ENCODE data around the gene ASAP2.

Gene ASAP2

GRCh38 chr2:9303528-9304225, 97.1 kb downstream of the ASAP2 start:
- no peak overlapping the region for H3K27ac ChIP-seq (replicated peaks; ENCODE audit: low read length)

GRCh38 chr2:9306911-9307310, 100.3 kb downstream of the ASAP2 start:
- Histone ChIP-seq H3K4ac (ENCODE audit: low read length) (no peak overlapping the region), H4K8ac (ENCODE audit: low read depth, low read length) (peak overlapping the region; percentile 6), H2BK5ac (ENCODE audit: low read length) (no peak overlapping the region), H2BK15ac (ENCODE audit: low read length) (no peak overlapping the region), H3K36me3 (replicated peaks in 1 of 2; ENCODE audit: control insufficient read depth in 2 of 2, insufficient read depth in 2 of 2, low read length in 2 of 2) (peaks cover 0 to 22% of the 10 kb centered on the region in 2 donors), H3K4me2 (ENCODE audit: insufficient read depth, low read length, poor library complexity, severe bottlenecking) (no peak overlapping the region), H3K9me3 (replicated peaks in 1 of 2; ENCODE audit: control insufficient read depth in 2 of 2, insufficient read depth in 1 of 2, low read depth in 1 of 2, low read length in 2 of 2) (no peaks in the 10 kb centered on the region), H3K4me3 (ENCODE audit: low read length in 2 of 2) (peak overlapping the region in 1 of 2 donors; percentile 5), H3K9ac (ENCODE audit: low read depth, low read length, poor library complexity) (no peak overlapping the region), H2AK5ac (ENCODE audit: low read depth, low read length) (no peak overlapping the region), H3K23ac (ENCODE audit: low read depth, low read length, poor library complexity) (no peak overlapping the region), H3K14ac (ENCODE audit: low read length) (peak overlapping the region; percentile 10), H4K91ac (ENCODE audit: low read depth, low read length, poor library complexity) (no peak overlapping the region), H3K27ac (replicated peaks; ENCODE audit: low read length) (no peak overlapping the region), H3K4me1 (ENCODE audit: control insufficient read depth in 2 of 2, insufficient read depth in 1 of 2, low read depth in 1 of 2, low read length in 2 of 2) (no peaks in the 10 kb centered on the region), H2BK120ac (ENCODE audit: low read depth, low read length) (no peak overlapping the region), H2BK12ac (ENCODE audit: low read length) (no peak overlapping the region), H3K18ac (ENCODE audit: low read length) (peak overlapping the region; percentile 66), H2AFZ (ENCODE audit: low read length) (no peak overlapping the region), H3K27me3 (ENCODE audit: control insufficient read depth in 3 of 3, insufficient read depth in 3 of 3, low read depth in 1 of 3, low read length in 3 of 3) (no peaks in the 10 kb centered on the region), H3K79me1 (ENCODE audit: low read depth, low read length) (peaks cover 3% of the 10 kb centered on the region)
- no peak for DNase-seq (ENCODE audit: low spot score)
- no CpG with 5 or more reads among the region's 8 CpGs for WGBS, 2 donors (ENCODE audit: extremely low coverage in 2 of 2, insufficient read length in 2 of 2, insufficient replicate concordance in 1 of 2)

More at GRCh38 chr2:9303528-9304225, 97.1 kb downstream of the ASAP2 start:
- H2AFZ ChIP-seq (ENCODE audit: low read length), result no peak overlapping the region
- peaks cover 0 to 4% of the 10 kb centered on the region in 2 donors for H3K4me1 ChIP-seq (ENCODE audit: control insufficient read depth in 2 of 2, insufficient read depth in 1 of 2, low read depth in 1 of 2, low read length in 2 of 2)
- no peak overlapping the region for H2BK15ac ChIP-seq (ENCODE audit: low read length)
- H3K36me3 ChIP-seq (replicated peaks in 1 of 2; ENCODE audit: control insufficient read depth in 2 of 2, insufficient read depth in 2 of 2, low read length in 2 of 2), result peaks cover 5 to 53% of the 10 kb centered on the region in 2 donors
- no peak overlapping the region for H3K4me2 ChIP-seq (ENCODE audit: insufficient read depth, low read length, poor library complexity, severe bottlenecking)
- H3K9me3 ChIP-seq (replicated peaks in 1 of 2; ENCODE audit: control insufficient read depth in 2 of 2, insufficient read depth in 1 of 2, low read depth in 1 of 2, low read length in 2 of 2), result no peaks in the 10 kb centered on the region
- no peak overlapping the region for H2BK120ac ChIP-seq (ENCODE audit: low read depth, low read length)
- no peak overlapping the region for H3K18ac ChIP-seq (ENCODE audit: low read length)
- peaks cover 3% of the 10 kb centered on the region for H3K79me1 ChIP-seq (ENCODE audit: low read depth, low read length)
- H2AK5ac ChIP-seq (ENCODE audit: low read depth, low read length), result no peak overlapping the region
- H4K8ac ChIP-seq (ENCODE audit: low read depth, low read length), result no peak overlapping the region
- H3K4me3 ChIP-seq (ENCODE audit: low read length in 2 of 2), result no peak overlapping the region
- no peak overlapping the region for H3K4ac ChIP-seq (ENCODE audit: low read length)
- WGBS, 2 donors (ENCODE audit: extremely low coverage in 2 of 2, insufficient read length in 2 of 2, insufficient replicate concordance in 1 of 2), result no CpG with 5 or more reads among the region's 11 CpGs
- DNase-seq (ENCODE audit: low spot score), result no peak
- no peak overlapping the region for H3K14ac ChIP-seq (ENCODE audit: low read length)
- H3K23ac ChIP-seq (ENCODE audit: low read depth, low read length, poor library complexity), result peak overlapping the region; percentile 44
- no peak overlapping the region for H2BK12ac ChIP-seq (ENCODE audit: low read length)
- H2BK5ac ChIP-seq (ENCODE audit: low read length), result no peak overlapping the region
- no peak overlapping the region for H3K9ac ChIP-seq (ENCODE audit: low read depth, low read length, poor library complexity)
- no peak overlapping the region for H4K91ac ChIP-seq (ENCODE audit: low read depth, low read length, poor library complexity)
- H3K27me3 ChIP-seq (ENCODE audit: control insufficient read depth in 3 of 3, insufficient read depth in 3 of 3, low read depth in 1 of 3, low read length in 3 of 3), result no peaks in the 10 kb centered on the region

GRCh38 chr2:9307535-9307934, 100.9 kb downstream of the ASAP2 start:
- no peak overlapping the region for H3K4me3 ChIP-seq (ENCODE audit: low read length in 2 of 2)
- H3K4me1 ChIP-seq (ENCODE audit: control insufficient read depth in 2 of 2, insufficient read depth in 1 of 2, low read depth in 1 of 2, low read length in 2 of 2), result no peaks in the 10 kb centered on the region
- H3K36me3 ChIP-seq (replicated peaks in 1 of 2; ENCODE audit: control insufficient read depth in 2 of 2, insufficient read depth in 2 of 2, low read length in 2 of 2), result peaks cover 0 to 26% of the 10 kb centered on the region in 2 donors
- H3K27me3 ChIP-seq (ENCODE audit: control insufficient read depth in 3 of 3, insufficient read depth in 3 of 3, low read depth in 1 of 3, low read length in 3 of 3), result no peaks in the 10 kb centered on the region
- H4K91ac ChIP-seq (ENCODE audit: low read depth, low read length, poor library complexity), result no peak overlapping the region
- H3K14ac ChIP-seq (ENCODE audit: low read length), result no peak overlapping the region
- no peak overlapping the region for H2BK120ac ChIP-seq (ENCODE audit: low read depth, low read length)
- peaks cover 3% of the 10 kb centered on the region for H3K79me1 ChIP-seq (ENCODE audit: low read depth, low read length)
- no peak overlapping the region for H3K9ac ChIP-seq (ENCODE audit: low read depth, low read length, poor library complexity)
- no peak overlapping the region for H3K4ac ChIP-seq (ENCODE audit: low read length)
- no peak overlapping the region for H3K18ac ChIP-seq (ENCODE audit: low read length)
- no peak overlapping the region for H4K8ac ChIP-seq (ENCODE audit: low read depth, low read length)
- no peak overlapping the region for H3K4me2 ChIP-seq (ENCODE audit: insufficient read depth, low read length, poor library complexity, severe bottlenecking)
- no peak overlapping the region for H2BK15ac ChIP-seq (ENCODE audit: low read length)
- no peak for DNase-seq (ENCODE audit: low spot score)
- H3K9me3 ChIP-seq (replicated peaks in 1 of 2; ENCODE audit: control insufficient read depth in 2 of 2, insufficient read depth in 1 of 2, low read depth in 1 of 2, low read length in 2 of 2), result no peaks in the 10 kb centered on the region
- H2BK5ac ChIP-seq (ENCODE audit: low read length), result no peak overlapping the region
- no CpG with 5 or more reads among the region's 7 CpGs for WGBS, 2 donors (ENCODE audit: extremely low coverage in 2 of 2, insufficient read length in 2 of 2, insufficient replicate concordance in 1 of 2)
- H2BK12ac ChIP-seq (ENCODE audit: low read length), result no peak overlapping the region
- no peak overlapping the region for H2AK5ac ChIP-seq (ENCODE audit: low read depth, low read length)
- H3K27ac ChIP-seq (replicated peaks; ENCODE audit: low read length), result no peak overlapping the region
- no peak overlapping the region for H3K23ac ChIP-seq (ENCODE audit: low read depth, low read length, poor library complexity)
- no peak overlapping the region for H2AFZ ChIP-seq (ENCODE audit: low read length)

DNA sequence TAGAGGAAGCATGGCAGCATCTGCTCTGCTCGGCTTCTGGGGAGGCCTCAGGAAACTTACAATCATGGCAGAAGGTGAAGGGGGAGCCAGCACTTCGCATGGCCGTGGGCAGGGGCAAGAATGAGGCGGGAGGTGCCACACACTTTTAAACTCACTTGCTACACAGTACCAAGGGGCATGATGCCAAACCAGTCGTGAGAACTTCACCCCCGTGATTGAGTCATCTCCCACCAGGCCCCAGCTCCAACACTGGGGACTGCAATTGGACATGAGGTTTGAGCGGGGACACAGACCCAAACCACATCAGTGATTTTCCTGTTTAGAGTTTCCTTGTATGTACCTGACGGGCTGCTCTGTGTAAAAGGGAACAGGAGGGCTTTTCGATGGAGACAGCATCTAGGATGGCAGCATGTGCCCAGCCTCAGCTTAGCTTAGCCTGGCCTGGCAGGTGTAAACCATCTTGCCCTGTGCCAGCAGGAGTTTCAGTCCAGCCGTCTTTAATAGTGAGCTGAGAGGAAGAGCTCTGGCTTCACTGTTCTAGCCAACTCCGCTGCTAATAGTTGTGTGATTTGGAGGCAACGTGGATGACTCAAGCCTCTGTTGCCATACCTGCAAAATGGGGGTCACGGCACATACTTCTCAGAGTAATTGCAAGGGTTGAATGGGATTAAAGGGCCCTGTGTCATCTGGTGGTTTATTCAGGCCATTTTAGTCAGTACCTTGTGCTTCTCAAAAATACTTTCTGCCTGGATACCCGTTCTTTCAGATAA, 101.8 kb downstream of the ASAP2 start:
- H3K9ac ChIP-seq (ENCODE audit: low read depth, low read length, poor library complexity), result no peak overlapping the region
- H3K27me3 ChIP-seq (ENCODE audit: control insufficient read depth in 3 of 3, insufficient read depth in 3 of 3, low read depth in 1 of 3, low read length in 3 of 3), result no peaks in the 10 kb centered on the region
- peaks cover 0 to 19% of the 10 kb centered on the region in 2 donors for H3K36me3 ChIP-seq (replicated peaks in 1 of 2; ENCODE audit: control insufficient read depth in 2 of 2, insufficient read depth in 2 of 2, low read length in 2 of 2)
- H3K9me3 ChIP-seq (replicated peaks in 1 of 2; ENCODE audit: control insufficient read depth in 2 of 2, insufficient read depth in 1 of 2, low read depth in 1 of 2, low read length in 2 of 2), result no peaks in the 10 kb centered on the region
- no peak overlapping the region for H3K23ac ChIP-seq (ENCODE audit: low read depth, low read length, poor library complexity)
- H2BK15ac ChIP-seq (ENCODE audit: low read length), result no peak overlapping the region
- no peak overlapping the region for H2BK5ac ChIP-seq (ENCODE audit: low read length)
- no peak overlapping the region for H3K14ac ChIP-seq (ENCODE audit: low read length)
- H2AK5ac ChIP-seq (ENCODE audit: low read depth, low read length), result no peak overlapping the region
- no peak overlapping the region for H2BK12ac ChIP-seq (ENCODE audit: low read length)
- H3K18ac ChIP-seq (ENCODE audit: low read length), result no peak overlapping the region
- peaks cover 3% of the 10 kb centered on the region for H3K79me1 ChIP-seq (ENCODE audit: low read depth, low read length)
- H3K27ac ChIP-seq (replicated peaks; ENCODE audit: low read length), result no peak overlapping the region
- no peak overlapping the region for H4K91ac ChIP-seq (ENCODE audit: low read depth, low read length, poor library complexity)
- H3K4me1 ChIP-seq (ENCODE audit: control insufficient read depth in 2 of 2, insufficient read depth in 1 of 2, low read depth in 1 of 2, low read length in 2 of 2), result no peaks in the 10 kb centered on the region
- H4K8ac ChIP-seq (ENCODE audit: low read depth, low read length), result no peak overlapping the region
- DNase-seq (ENCODE audit: low spot score), result no peak
- WGBS, 2 donors (ENCODE audit: extremely low coverage in 2 of 2, insufficient read length in 2 of 2, insufficient replicate concordance in 1 of 2), result no CpG with 5 or more reads among the region's 14 CpGs
- no peak overlapping the region for H3K4me3 ChIP-seq (ENCODE audit: low read length in 2 of 2)
- H3K4me2 ChIP-seq (ENCODE audit: insufficient read depth, low read length, poor library complexity, severe bottlenecking), result no peak overlapping the region
- no peak overlapping the region for H3K4ac ChIP-seq (ENCODE audit: low read length)
- no peak overlapping the region for H2BK120ac ChIP-seq (ENCODE audit: low read depth, low read length)
- H2AFZ ChIP-seq (ENCODE audit: low read length), result no peak overlapping the region
